ENCODE data around the gene BLNK. TPM values are rescaled to one million over a fixed set of nuclear protein-coding genes. Genes with fewer than 3 reads are reported as not detected.

Gene BLNK
- total RNA-seq, 1 donor from 2014 or later: not detected

- H3K9me3 Mint-ChIP-seq (ENCODE audit: unreplicated experiment): peaks cover 1% of the 10 kb centered on the region
- H3K4me1 Mint-ChIP-seq (ENCODE audit: low read depth, unreplicated experiment): no peaks in the 10 kb centered on the region
- DNase-seq: no peak
- H3K4me3 Mint-ChIP-seq (ENCODE audit: unreplicated experiment): no peak overlapping the region
- no peaks in the 10 kb centered on the region for H3K36me3 Mint-ChIP-seq (ENCODE audit: unreplicated experiment)
- H3K27me3 Mint-ChIP-seq (ENCODE audit: unreplicated experiment): peaks cover 2% of the 10 kb centered on the region
- no peak overlapping the region for H3K27ac Mint-ChIP-seq (ENCODE audit: unreplicated experiment)
- TF ChIP-seq CTCF (IDR thresholded peaks at IDR 0.05; ENCODE audit: partially characterized antibody, unreplicated experiment): no peak
Measured at GRCh38 chr10:96242822-96243221, 28.5 kb downstream of the BLNK start.

- H3K27me3 Mint-ChIP-seq (ENCODE audit: unreplicated experiment): peaks cover 2% of the 10 kb centered on the region
- TF ChIP-seq CTCF (IDR thresholded peaks at IDR 0.05; ENCODE audit: partially characterized antibody, unreplicated experiment): no peak
- H3K27ac Mint-ChIP-seq (ENCODE audit: unreplicated experiment): no peak overlapping the region
- DNase-seq: no peak
- H3K4me3 Mint-ChIP-seq (ENCODE audit: unreplicated experiment): no peak overlapping the region
- peaks cover 1% of the 10 kb centered on the region for H3K9me3 Mint-ChIP-seq (ENCODE audit: unreplicated experiment)
- H3K36me3 Mint-ChIP-seq (ENCODE audit: unreplicated experiment): no peaks in the 10 kb centered on the region
- no peaks in the 10 kb centered on the region for H3K4me1 Mint-ChIP-seq (ENCODE audit: low read depth, unreplicated experiment)
Measured at GRCh38 chr10:96238646-96239623, 32.4 kb downstream of the BLNK start.

GRCh38 chr10:96236876-96237275 lies 34.5 kb downstream of the BLNK start:
- peaks cover 1% of the 10 kb centered on the region for H3K9me3 Mint-ChIP-seq (ENCODE audit: unreplicated experiment)
- TF ChIP-seq CTCF (IDR thresholded peaks at IDR 0.05; ENCODE audit: partially characterized antibody, unreplicated experiment): no peak
- H3K4me1 Mint-ChIP-seq (ENCODE audit: low read depth, unreplicated experiment): no peaks in the 10 kb centered on the region
- peaks cover 2% of the 10 kb centered on the region for H3K27me3 Mint-ChIP-seq (ENCODE audit: unreplicated experiment)
- no peaks in the 10 kb centered on the region for H3K36me3 Mint-ChIP-seq (ENCODE audit: unreplicated experiment)
- no peak for DNase-seq
- no peak overlapping the region for H3K4me3 Mint-ChIP-seq (ENCODE audit: unreplicated experiment)
- no peak overlapping the region for H3K27ac Mint-ChIP-seq (ENCODE audit: unreplicated experiment)

- no peaks in the 10 kb centered on the region for H3K36me3 Mint-ChIP-seq (ENCODE audit: unreplicated experiment)
- H3K27ac Mint-ChIP-seq (ENCODE audit: unreplicated experiment): no peak overlapping the region
- DNase-seq: no peak
- peaks cover 1% of the 10 kb centered on the region for H3K9me3 Mint-ChIP-seq (ENCODE audit: unreplicated experiment)
- H3K27me3 Mint-ChIP-seq (ENCODE audit: unreplicated experiment): peaks cover 2% of the 10 kb centered on the region
- H3K4me3 Mint-ChIP-seq (ENCODE audit: unreplicated experiment): no peak overlapping the region
- no peaks in the 10 kb centered on the region for H3K4me1 Mint-ChIP-seq (ENCODE audit: low read depth, unreplicated experiment)
- TF ChIP-seq CTCF (IDR thresholded peaks at IDR 0.05; ENCODE audit: partially characterized antibody, unreplicated experiment): no peak
Measured at GRCh38 chr10:96236090-96236478, 35.3 kb downstream of the BLNK start.

Measured in glutamatergic neuron (in vitro differentiated cells).